WTC11 (cell line): Measurements from ENCODE around the gene NSG2. TPM values are rescaled to one million over a fixed set of nuclear protein-coding genes. Genes with fewer than 3 reads are reported as not detected.

Source experiments
- ATAC-seq: fragments of 200-7000 bp; cut with Tn5 transposase; 2 replicates; pipeline ENCODE4 v1.10.0; 2021; ENCODE audit warnings: mild to moderate bottlenecking, moderate library complexity
- CTCF ChIA-PET: fragments of 300-600 bp; sonication (Branson Sonifier 250); formaldehyde crosslinking; loops from one replicate; lab custom pipeline; 2021; ENCODE audit warnings: antibody characterized with exemption; lab: Charles Lee
- POLR2A ChIA-PET: fragments of 350-600 bp; sonication (Branson Sonifier 250); formaldehyde crosslinking; loops from one replicate; lab custom pipeline; 2021; ENCODE audit warnings: antibody characterized with exemption; lab: Charles Lee
- DNase-seq: peaks from one replicate; pipeline ENCODE4 v3.0.0; 2021; ENCODE audit warnings: low spot score
- H3K27ac Mint-ChIP-seq: 2 replicates; pipeline ENCODE4 v1.8.0; 2021; ENCODE audit warnings: mixed read lengths
- H3K27me3 Mint-ChIP-seq: 2 replicates; pipeline ENCODE4 v1.8.0; 2021; ENCODE audit warnings: low read depth, mild to moderate bottlenecking, moderate library complexity, mixed read lengths
- H3K36me3 Mint-ChIP-seq: 2 replicates; pipeline ENCODE4 v1.8.0; 2021; ENCODE audit warnings: mixed read lengths
- H3K4me1 Mint-ChIP-seq: 2 replicates; pipeline ENCODE4 v1.8.0; 2022; ENCODE audit warnings: mixed read lengths
- H3K4me3 Mint-ChIP-seq: 2 replicates; pipeline ENCODE4 v1.8.0; 2021; ENCODE audit warnings: mild to moderate bottlenecking, moderate library complexity, mixed read lengths
- H3K9me3 Mint-ChIP-seq: 2 replicates; pipeline ENCODE4 v1.8.0; 2021; ENCODE audit warnings: mixed read lengths
- AR ChIP-seq: fragments of 250-450 bp; sonication (Bioruptor Pico); IDR thresholded peaks from 2 replicates; pipeline ENCODE4 v1.9.0; 2021; ENCODE audit warnings: mild to moderate bottlenecking
- CREB1 ChIP-seq: sonication (generic); formaldehyde crosslinking; IDR thresholded peaks from 2 replicates; pipeline ENCODE4 v1.8.0; 2023; ENCODE audit warnings: mild to moderate bottlenecking, missing genetic modification reagents
- E2F4 ChIP-seq: sonication (generic); formaldehyde crosslinking; IDR thresholded peaks from 2 replicates; pipeline ENCODE4 v1.8.1; 2022; ENCODE audit warnings: low read depth, mild to moderate bottlenecking, moderate library complexity, missing genetic modification reagents, borderline replicate concordance
- E2F5 ChIP-seq: sonication (generic); formaldehyde crosslinking; IDR thresholded peaks from 2 replicates; pipeline ENCODE4 v1.8.1; 2022; ENCODE audit warnings: mild to moderate bottlenecking, moderate library complexity, missing genetic modification reagents
- FOXP4 ChIP-seq: sonication (generic); formaldehyde crosslinking; IDR thresholded peaks from 2 replicates; pipeline ENCODE4 v1.8.0; 2022; ENCODE audit warnings: mild to moderate bottlenecking, missing genetic modification reagents
- JAZF1 ChIP-seq: fragments of 250-450 bp; sonication (Bioruptor Pico); IDR thresholded peaks from 2 replicates; pipeline ENCODE4 v1.9.0; 2021; ENCODE audit warnings: moderate library complexity, mild to moderate bottlenecking, inconsistent platforms
- NFE2L1 ChIP-seq: sonication (generic); formaldehyde crosslinking; IDR thresholded peaks from 2 replicates; pipeline ENCODE4 v1.8.1; 2023; ENCODE audit warnings: missing genetic modification reagents
- NR1H2 ChIP-seq: sonication (generic); formaldehyde crosslinking; IDR thresholded peaks from 2 replicates; pipeline ENCODE4 v1.9.0; 2021; ENCODE audit warnings: mild to moderate bottlenecking, moderate library complexity, missing genetic modification reagents
- NR2C2 ChIP-seq: sonication (generic); formaldehyde crosslinking; IDR thresholded peaks from 2 replicates; pipeline ENCODE4 v1.8.0; 2022; ENCODE audit warnings: mild to moderate bottlenecking, missing genetic modification reagents
- NR3C1 ChIP-seq: sonication (generic); formaldehyde crosslinking; conservative IDR thresholded peaks from 2 replicates; pipeline ENCODE4 v1.8.1; 2023; ENCODE audit warnings: low read depth, mild to moderate bottlenecking, missing genetic modification reagents
- PRRX2 ChIP-seq: fragments of 250-450 bp; sonication (Bioruptor Pico); IDR thresholded peaks from 2 replicates; pipeline ENCODE4 v1.8.0; 2021; ENCODE audit warnings: mild to moderate bottlenecking
- SMAD3 ChIP-seq: sonication (generic); formaldehyde crosslinking; IDR thresholded peaks from 2 replicates; pipeline ENCODE4 v1.8.0; 2022; ENCODE audit warnings: missing genetic modification reagents, mild to moderate bottlenecking, borderline replicate concordance
- TEAD1 ChIP-seq: sonication (generic); formaldehyde crosslinking; IDR thresholded peaks from 2 replicates; pipeline ENCODE4 v1.8.0; 2022; ENCODE audit warnings: mild to moderate bottlenecking, missing genetic modification reagents
- USF1 ChIP-seq: sonication (generic); formaldehyde crosslinking; IDR thresholded peaks from 2 replicates; pipeline ENCODE4 v1.8.0; 2022; ENCODE audit warnings: mild to moderate bottlenecking, missing genetic modification reagents
- ZNF138 ChIP-seq: sonication (generic); formaldehyde crosslinking; conservative IDR thresholded peaks from 2 replicates; pipeline ENCODE4 v1.8.1; 2022; ENCODE audit warnings: mild to moderate bottlenecking, moderate library complexity, missing genetic modification reagents
- ZNF232 ChIP-seq: sonication (generic); formaldehyde crosslinking; IDR thresholded peaks from 2 replicates; pipeline ENCODE4 v1.8.0; 2022; ENCODE audit warnings: mild to moderate bottlenecking, missing genetic modification reagents
- ZNF263 ChIP-seq: sonication (generic); formaldehyde crosslinking; IDR thresholded peaks from 2 replicates; pipeline ENCODE4 v1.8.1; 2022; ENCODE audit warnings: low read depth, mild to moderate bottlenecking, moderate library complexity, missing genetic modification reagents
- ZNF317 ChIP-seq: sonication (generic); formaldehyde crosslinking; IDR thresholded peaks from 2 replicates; pipeline ENCODE4 v1.8.1; 2023; ENCODE audit warnings: low read depth, mild to moderate bottlenecking, moderate library complexity, missing genetic modification reagents, borderline replicate concordance
- ZNF425 ChIP-seq: fragments of 250-450 bp; sonication (Bioruptor Pico); conservative IDR thresholded peaks from 2 replicates; pipeline ENCODE4 v1.9.0; 2021; ENCODE audit warnings: mild to moderate bottlenecking
- ZSCAN18 ChIP-seq: fragments of 250-450 bp; sonication (Bioruptor Pico); IDR thresholded peaks from 2 replicates; pipeline ENCODE4 v2.1.2; 2022; ENCODE audit warnings: mild to moderate bottlenecking, moderate library complexity
- total RNA-seq: library from RNA; stranded (reverse); gene quantifications from 3 replicates; pipeline ENCODE4 v1.2.3, GENCODE V29; 2021

Gene NSG2
- total RNA-seq, 1 experiment from 2014 or later: not detected

GRCh38 chr5:174044466-174045254, 846 bp upstream of the NSG2 start:
- Mint-ChIP-seq H3K4me3 (no peak overlapping the region), H3K9me3 (no peaks in the 10 kb centered on the region), H3K27me3 (peaks cover 6% of the 10 kb centered on the region; the same call in 1 of the 2 replicates), H3K27ac (no peak overlapping the region), H3K4me1 (0 out of 2 replicates have a peak, but pooled peaks cover 4% of the 10 kb centered on the region), H3K36me3 (no peaks in the 10 kb centered on the region)
- no peak for DNase-seq
- ATAC-seq: no peak
- ChIA-PET POLR2A (interaction anchor here (0.6 to 1.3 kb wide), 2 partner anchors 258 to 267 kb away, joined by 5 to 8 read pairs; no protein-coding TSS in a partner anchor), CTCF (interaction anchor here (1.0 to 6.9 kb wide), 19 partner anchors 9 to 488 kb away, joined by 3 to 159 read pairs (median 6); no protein-coding TSS in a partner anchor)
- TF ChIP-seq TEAD1 (CRISPR knock-in tag) (no peak), PRRX2 (CRISPR knock-in tag) (no peak), JAZF1 (CRISPR knock-in tag) (no peak), NR1H2 (CRISPR knock-in tag) (no peak), NR3C1 (CRISPR knock-in tag) (no peak), USF1 (CRISPR knock-in tag) (no peak), ZNF138 (CRISPR knock-in tag) (no peak)

- H3K9me3 Mint-ChIP-seq: no peaks in the 10 kb centered on the region
- no peaks in the 10 kb centered on the region for H3K36me3 Mint-ChIP-seq
- no peak for ATAC-seq
- H3K4me3 Mint-ChIP-seq: no peak overlapping the region
- H3K27me3 Mint-ChIP-seq: peaks cover 6% of the 10 kb centered on the region; the same call in 1 of the 2 replicates
- no peak for DNase-seq
- ChIA-PET POLR2A (no interaction called here), CTCF (interaction anchor here (1.3 to 6.9 kb wide), 6 partner anchors 10 to 270 kb away, joined by 5 to 159 read pairs (median 17); no protein-coding TSS in a partner anchor)
- no peak for TF ChIP-seq ZNF263
- no peak for TF ChIP-seq CREB1 (CRISPR knock-in tag)
- TF ChIP-seq NR2C2 (CRISPR knock-in tag): no peak
- no peak for TF ChIP-seq NR1H2 (CRISPR knock-in tag)
- no peak for TF ChIP-seq ZNF317 (CRISPR knock-in tag)
- no peak for TF ChIP-seq PRRX2 (CRISPR knock-in tag)
- TF ChIP-seq E2F4 (CRISPR knock-in tag): no peak
- no peak for TF ChIP-seq NFE2L1 (CRISPR knock-in tag)
- TF ChIP-seq ZNF425: no peak
- no peak for TF ChIP-seq E2F5 (CRISPR knock-in tag)
- no peak for TF ChIP-seq SMAD3
- TF ChIP-seq AR (CRISPR knock-in tag): no peak
- no peak for TF ChIP-seq FOXP4 (CRISPR knock-in tag)
- TF ChIP-seq ZNF232 (CRISPR knock-in tag): no peak
- TF ChIP-seq ZSCAN18 (CRISPR knock-in tag): no peak
- no peak overlapping the region for H3K27ac Mint-ChIP-seq
- H3K4me1 Mint-ChIP-seq: 0 out of 2 replicates have a peak, but pooled peaks cover 4% of the 10 kb centered on the region
These were observed 1.1 kb downstream of the NSG2 start for GRCh38 chr5:174046558-174046957.
